Activated CD4-positive, CD25-positive, alpha-beta regulatory T cell treated with anti-CD3 and anti-CD28 coated beads, Interleukin-2, amount 50 U/mL, for 72 hours (primary cell): ENCODE data around the gene ARHGEF16.

Experiments
- DNase-seq: peaks from one replicate; pipeline ENCODE4 v3.0.0; 2021

ARHGEF16 gene

DNA sequence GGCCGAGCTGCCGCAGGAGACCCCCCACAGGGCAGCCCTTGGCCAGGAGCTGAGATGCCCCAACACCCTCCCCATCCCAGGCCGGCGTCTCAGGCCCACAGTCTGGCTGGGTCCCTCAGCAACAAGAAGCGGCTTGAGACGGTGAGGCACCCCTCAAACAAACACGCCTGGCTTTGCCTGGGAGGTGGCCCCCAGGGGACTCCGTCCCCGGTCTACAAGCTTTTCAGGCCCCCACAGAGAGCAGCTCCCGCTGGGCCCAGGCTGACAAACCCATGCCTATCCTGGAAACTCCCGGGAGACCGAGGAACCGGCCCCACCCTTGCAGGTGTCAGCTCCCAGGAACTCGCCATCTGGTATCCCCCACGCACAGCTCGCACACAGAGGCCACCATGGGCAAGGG lies 67.0 kb downstream of the ARHGEF16 start:
- no peak for DNase-seq

DNA sequence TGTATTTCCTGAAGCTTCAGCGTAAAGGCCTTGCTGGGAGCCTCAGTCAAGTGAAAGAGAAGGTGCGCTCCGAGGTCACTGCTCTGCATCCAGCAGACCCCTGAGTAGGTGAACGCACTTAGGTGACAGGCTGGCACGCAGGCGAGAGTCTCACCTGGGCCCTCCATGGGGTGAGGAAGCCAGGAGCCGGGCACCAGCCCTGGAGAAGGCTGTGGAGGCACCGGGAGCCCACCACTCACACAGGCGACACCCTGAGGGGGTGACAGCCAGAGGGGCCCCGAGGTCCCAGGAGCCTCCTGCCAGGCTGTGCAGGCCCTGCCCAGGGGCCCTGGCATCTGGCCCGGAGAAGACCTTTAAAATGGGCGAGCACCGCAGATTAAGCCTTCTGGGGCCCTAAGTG lies 67.6 kb downstream of the ARHGEF16 start:
- DNase-seq, result no peak

DNA sequence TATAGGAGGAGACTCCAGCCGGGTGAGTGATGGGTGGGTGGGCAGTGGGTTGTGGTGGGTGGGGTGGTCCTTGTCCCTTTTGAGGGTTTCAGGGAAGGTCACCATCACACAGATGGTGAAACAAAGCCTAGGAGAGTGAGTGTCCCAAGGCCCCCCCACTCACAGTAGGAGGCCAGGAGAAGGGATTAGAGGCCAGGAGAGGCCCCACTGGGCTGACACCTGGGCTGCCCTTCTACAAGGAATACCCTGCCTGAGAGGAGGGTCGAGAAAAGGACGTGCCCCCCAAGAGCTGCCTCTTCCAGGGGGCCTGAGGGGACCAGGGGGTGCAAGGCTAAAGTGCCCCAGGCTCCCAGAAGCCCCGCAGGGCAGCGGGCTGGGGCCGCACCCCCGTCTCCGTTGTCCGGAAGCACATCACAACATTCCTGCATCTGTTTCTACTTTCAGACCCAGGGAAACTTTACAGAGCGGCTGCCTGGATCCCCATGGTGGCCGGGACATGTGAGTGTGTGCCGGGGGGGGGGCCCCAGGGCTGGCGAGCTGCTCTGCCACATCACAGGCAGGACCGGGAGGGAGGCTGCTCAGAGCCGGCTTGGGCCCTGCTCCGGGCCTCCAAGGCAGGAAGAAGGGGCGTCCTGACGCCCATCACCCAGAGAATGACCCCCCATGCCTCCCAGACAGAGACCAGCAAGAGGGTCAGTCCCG lies 68.2 kb downstream of the ARHGEF16 start:
- no peak for DNase-seq

DNA sequence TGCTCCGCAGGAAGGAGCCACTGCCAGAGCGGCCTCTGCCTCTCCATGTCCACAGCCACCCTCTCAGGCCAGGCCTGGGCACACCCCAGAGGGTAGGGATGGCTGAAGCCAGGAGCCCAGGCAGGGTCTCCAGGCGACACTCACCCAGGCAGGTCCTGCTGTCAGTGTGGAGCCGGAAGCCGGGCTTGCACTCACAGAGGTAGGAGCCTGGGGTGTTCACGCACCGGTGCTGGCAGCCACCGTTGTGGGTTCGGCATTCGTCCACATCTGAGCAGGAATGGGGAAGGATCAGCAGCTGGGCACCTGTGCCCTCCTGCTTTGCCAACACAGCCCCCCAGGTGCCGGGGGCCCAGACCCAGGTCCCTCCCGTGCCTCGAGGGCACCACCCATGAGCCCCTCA lies 69.5 kb downstream of the ARHGEF16 start:
- no peak for DNase-seq

DNA sequence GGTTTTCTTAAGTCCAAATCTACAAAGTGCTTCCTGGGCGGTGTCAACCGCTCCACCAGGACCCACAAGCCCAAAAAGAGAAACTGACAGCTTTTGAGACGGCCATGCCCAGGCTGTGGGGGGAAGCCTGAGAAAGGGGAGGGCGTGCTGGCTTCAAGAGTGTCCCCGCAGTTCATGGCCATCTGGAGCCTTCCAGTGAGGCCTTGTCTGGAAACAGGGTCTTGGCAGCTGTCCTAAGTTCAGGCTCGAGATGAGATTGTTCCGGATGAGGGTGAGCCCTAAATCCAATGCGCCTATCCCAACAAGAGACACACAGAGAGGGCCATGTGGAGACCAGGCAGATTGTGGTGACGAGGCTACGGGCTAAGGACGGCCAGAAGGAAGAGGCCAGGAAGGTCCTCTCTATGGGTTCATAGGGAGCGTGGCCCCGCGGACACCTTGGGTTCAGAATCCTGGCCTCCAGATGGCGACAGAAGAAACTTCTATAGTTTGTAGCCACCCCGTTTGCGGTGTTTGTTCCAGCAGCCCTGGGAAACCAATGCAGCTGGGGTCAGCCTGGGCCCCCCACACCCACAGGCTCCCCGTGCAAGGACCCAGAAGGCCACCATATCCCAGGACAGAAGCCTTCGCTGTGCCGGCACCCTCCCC lies 70.2 kb downstream of the ARHGEF16 start:
- DNase-seq, result no peak

DNA sequence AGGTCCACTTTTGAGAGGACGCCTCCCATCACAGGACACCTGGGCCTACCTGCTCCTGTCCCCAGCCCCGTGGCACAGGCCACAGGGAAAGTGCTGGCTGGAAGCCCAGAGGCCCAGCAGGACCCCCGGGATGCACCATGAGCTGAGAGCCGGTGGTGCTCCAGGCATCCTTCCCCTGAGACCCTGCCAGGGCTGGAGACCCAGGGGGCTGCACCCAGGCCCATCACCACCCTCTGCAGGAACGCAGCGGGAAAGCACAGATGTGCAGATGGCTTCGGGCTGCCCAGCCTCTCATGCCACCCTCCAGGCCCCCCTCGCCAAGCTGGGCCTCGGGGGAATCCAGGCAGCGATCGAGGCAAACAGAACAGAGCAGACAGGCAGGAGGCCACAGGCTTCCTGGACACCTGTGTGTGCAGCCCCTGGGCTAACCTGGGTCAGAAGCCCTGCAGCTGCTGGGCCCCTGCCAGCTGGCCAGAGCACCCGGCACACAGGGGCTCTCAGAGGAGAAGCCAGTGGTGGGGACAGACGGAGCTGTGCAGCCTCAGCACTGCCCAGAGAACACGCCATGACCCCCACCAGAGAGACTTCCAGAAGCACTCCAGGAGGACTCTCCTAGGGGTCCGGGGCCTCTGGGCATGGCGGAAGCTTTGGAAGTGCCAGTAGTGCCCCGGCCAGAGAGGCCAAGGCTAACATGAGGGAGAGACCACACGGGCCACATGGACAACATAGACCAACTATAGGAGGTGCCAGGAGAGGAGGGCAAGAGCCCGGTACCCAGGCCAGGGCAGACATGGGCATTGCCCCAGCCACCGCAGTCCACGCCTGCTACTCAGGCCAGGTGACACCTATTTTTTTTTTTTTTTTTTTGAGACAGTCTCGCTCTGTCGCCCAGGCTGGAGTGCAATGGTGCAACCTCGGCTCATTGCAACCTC lies 71.4 kb downstream of the ARHGEF16 start:
- DNase-seq, result no peak

DNA sequence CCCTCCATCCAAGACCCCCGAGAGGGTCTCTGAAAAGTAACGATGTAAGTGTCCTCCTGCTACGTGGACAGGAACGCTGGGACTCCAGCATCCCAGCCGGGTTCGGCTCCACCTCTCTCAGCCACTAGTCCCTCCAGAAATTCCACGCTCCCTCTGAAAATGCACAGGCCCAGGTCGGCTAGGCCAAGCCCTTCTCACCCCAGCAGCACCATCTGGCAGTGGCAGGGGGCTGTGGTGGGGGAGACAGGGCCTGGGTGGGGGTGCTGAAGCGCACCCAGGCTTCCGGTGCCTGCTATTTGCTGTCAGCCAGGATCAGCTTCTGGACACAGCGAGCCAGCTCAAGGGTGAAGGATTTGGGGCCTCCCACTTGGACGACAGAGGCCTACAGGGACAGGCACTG lies 73.3 kb downstream of the ARHGEF16 start:
- DNase-seq, result no peak

DNA sequence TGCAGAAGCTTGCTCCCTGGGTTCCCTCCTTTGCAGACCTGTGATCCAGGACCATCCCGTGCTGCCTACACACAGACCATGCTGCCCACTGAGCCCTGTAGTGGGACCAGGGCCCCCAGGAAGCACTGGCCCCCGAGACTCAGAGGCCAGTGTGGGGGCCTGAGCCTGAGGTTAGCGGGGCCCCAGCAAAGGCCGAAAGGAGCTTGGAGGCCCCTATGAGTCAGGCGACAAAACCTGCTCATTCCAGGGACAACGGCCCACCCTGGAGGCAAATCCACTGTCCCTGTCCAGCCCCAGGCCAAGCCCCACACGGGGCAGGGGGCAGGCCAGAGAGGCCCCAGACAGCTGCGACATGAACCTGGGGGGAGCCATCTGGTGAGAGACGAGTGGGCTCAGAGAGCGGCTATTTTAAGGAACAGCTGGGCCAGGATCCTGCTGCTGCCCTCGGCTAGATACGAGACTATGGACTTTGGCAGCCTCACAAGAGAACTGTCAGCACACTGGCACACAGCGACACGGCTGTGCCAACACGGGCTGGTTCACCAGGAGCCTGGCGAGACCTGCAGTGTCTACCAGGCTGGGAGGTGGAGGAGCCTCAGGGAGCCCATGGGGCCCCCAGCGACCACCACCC lies 74.7 kb downstream of the ARHGEF16 start:
- no peak for DNase-seq

DNA sequence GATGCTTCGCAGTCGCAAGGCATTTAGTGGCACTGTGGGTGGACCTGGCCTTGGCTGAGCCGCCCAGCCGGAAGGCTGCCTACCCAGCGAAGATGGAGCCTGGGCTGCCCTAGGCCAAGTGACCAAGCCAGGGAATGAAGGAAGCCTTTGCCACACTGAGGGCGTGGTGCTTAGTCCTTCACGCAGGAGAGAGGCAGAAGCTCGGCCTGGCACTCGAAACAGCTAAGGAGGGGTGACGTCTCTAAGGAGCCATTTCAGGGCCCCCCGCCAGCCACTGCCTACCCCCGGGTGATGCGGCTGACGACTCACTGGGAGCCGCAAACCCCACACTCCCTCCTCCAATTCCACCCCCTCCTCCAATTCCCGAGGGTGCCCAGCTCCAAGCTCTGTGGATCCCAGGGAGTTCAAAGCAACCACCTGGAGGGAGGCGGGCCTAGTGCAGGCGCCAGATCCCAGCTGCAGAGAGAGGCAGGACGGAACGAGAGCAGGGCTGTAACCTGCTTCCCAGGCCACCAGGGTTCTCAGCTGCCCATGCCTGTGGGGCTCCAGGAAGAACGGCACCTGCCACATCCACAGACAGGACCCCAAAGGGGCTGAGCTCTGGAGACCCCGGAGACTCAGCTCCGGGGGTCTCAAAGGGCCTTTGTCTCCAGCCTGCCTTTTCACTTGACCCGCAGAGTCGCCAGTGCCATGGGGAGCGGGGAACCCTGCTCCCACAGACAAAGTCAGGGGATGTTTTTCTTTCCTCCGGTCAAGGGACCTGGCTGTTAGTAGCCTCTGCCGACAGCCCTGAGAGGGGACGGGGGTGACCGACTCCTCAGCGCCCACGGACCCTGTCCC lies 75.8 kb downstream of the ARHGEF16 start:
- DNase-seq, result no peak
